ENCODE measurements around the gene LRG1. TPM values are rescaled to one million over a fixed set of nuclear protein-coding genes. Genes with fewer than 3 reads are reported as not detected.

The LRG1 gene
- total RNA-seq, 2 donors from 2014 or later, result 0.41 to 13.5 TPM

- peaks cover 5% of the 10 kb centered on the region for H3K9me3 ChIP-seq
- no peak overlapping the region for H3K4me3 ChIP-seq
- H3K4me1 ChIP-seq (ENCODE audit: control insufficient read depth in 1 of 2, low read depth in 2 of 2), result peaks cover 0 to 11% of the 10 kb centered on the region in 2 donors
- no peak overlapping the region for H3K27ac ChIP-seq
- no peaks in the 10 kb centered on the region for H3K36me3 ChIP-seq
- DNase-seq (ENCODE audit: low spot score), result no peak
- no peaks in the 10 kb centered on the region for H3K27me3 ChIP-seq (replicated peaks; ENCODE audit: insufficient read depth)
- ATAC-seq (ENCODE audit: insufficient number of reproducible peaks, low FRiP score, low read depth), result no peak
- no peak for TF ChIP-seq CTCF (IDR thresholded peaks at IDR 0.05)
Observed at GRCh38 chr19:4539169-4539692, 605 bp downstream of the LRG1 start.

DNA sequence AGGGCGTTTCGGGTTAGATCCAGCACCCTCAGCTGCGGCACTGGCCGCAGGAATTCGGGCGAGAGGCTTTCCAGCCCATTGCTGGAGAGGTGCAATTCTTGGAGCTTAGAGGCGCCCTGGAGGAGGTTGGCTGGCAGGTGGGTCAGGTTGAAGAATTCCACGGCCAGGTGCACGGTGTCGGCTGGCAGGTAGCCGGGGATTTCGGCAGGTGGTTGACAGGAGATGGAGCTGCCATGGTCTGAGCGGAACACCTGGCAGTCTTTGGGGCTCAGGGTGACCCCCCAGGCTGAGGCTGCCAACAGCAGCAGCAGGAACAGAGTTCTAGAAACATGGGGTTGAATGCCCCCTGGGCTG, 1.3 kb downstream of the LRG1 start:
- DNase-seq (ENCODE audit: low spot score) (no peak), ATAC-seq (ENCODE audit: insufficient number of reproducible peaks, low FRiP score, low read depth) (no peak)
- Histone ChIP-seq H3K4me1 (ENCODE audit: control insufficient read depth in 1 of 2, low read depth in 2 of 2) (peaks cover 0 to 11% of the 10 kb centered on the region in 2 donors), H3K4me3 (no peak overlapping the region), H3K9me3 (peaks cover 5% of the 10 kb centered on the region), H3K27ac (no peak overlapping the region), H3K27me3 (replicated peaks; ENCODE audit: insufficient read depth) (no peaks in the 10 kb centered on the region), H3K36me3 (no peaks in the 10 kb centered on the region)
- TF ChIP-seq CTCF (IDR thresholded peaks at IDR 0.05), result no peak

DNA sequence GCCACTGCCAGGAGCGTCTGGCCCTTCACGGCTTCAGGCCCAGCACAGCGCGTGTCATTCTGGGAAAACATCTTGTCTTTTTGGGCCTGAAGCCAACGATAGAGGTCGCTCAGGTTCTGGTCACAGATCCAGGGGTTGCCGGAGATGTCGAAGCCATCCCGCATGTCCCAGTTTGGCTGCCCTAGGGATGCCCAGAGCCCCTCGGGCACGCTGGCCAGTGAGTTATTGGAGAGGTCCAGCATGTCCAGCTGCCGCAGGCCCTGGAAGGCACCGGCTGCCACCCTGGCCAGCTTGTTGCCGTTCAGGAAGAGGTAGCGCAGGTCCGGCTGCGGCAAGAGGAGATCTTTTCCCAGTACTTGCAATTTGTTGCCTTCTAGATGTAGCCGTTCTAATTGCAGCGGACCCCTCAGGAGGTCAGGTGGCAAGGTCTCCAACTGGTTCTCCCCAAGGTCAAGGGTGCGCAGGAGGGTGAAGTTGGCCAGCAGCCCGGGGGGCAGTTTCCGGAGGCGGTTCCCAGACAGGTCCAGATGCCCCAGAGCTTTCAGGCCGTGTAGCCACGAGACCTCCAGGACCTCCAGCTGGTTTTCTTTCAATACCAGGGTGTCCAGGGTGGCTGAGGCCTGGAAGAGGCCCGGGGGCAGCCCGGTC, 1.8 kb downstream of the LRG1 start:
- no peak overlapping the region for H3K4me3 ChIP-seq
- no peak for ATAC-seq (ENCODE audit: insufficient number of reproducible peaks, low FRiP score, low read depth)

DNA sequence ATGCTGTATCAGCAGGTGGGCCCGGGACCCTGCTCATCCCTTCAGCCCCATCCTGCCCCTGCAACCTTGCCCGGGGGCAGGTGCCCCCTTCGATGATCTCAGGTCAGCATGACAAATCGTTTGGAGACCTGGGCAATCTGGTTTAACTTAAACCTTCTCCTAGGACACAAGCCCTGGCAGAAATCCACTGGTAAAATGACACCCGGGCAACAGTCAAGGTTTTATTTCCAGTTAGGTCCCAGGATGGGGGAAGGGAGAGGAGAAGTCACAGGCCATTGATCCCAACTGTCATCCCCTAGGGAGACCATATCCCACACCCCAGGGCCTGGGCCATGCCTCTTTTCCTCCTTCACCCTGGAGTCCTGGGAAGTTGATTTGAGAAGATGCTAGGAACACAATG, 3.0 kb downstream of the LRG1 start:
- TF ChIP-seq CTCF (IDR thresholded peaks at IDR 0.05), result no peak
- no peak for DNase-seq (ENCODE audit: low spot score)
- H3K4me3 ChIP-seq, result no peak overlapping the region
- no peaks in the 10 kb centered on the region for H3K36me3 ChIP-seq
- no peak for ATAC-seq (ENCODE audit: insufficient number of reproducible peaks, low FRiP score, low read depth)
- no peak overlapping the region for H3K27ac ChIP-seq
- no peaks in the 10 kb centered on the region for H3K27me3 ChIP-seq (replicated peaks; ENCODE audit: insufficient read depth)
- H3K9me3 ChIP-seq, result peaks cover 5% of the 10 kb centered on the region
- peaks cover 0 to 11% of the 10 kb centered on the region in 2 donors for H3K4me1 ChIP-seq (ENCODE audit: control insufficient read depth in 1 of 2, low read depth in 2 of 2)

More for the DNA sequence above, 1.8 kb downstream of the LRG1 start:
- Histone ChIP-seq H3K4me1 (ENCODE audit: control insufficient read depth in 1 of 2, low read depth in 2 of 2) (peaks cover 0 to 11% of the 10 kb centered on the region in 2 donors), H3K27ac (no peak overlapping the region), H3K36me3 (no peaks in the 10 kb centered on the region), H3K9me3 (peaks cover 5% of the 10 kb centered on the region), H3K27me3 (replicated peaks; ENCODE audit: insufficient read depth) (no peaks in the 10 kb centered on the region)
- no peak for TF ChIP-seq CTCF (IDR thresholded peaks at IDR 0.05)
- no peak for DNase-seq (ENCODE audit: low spot score)

DNA sequence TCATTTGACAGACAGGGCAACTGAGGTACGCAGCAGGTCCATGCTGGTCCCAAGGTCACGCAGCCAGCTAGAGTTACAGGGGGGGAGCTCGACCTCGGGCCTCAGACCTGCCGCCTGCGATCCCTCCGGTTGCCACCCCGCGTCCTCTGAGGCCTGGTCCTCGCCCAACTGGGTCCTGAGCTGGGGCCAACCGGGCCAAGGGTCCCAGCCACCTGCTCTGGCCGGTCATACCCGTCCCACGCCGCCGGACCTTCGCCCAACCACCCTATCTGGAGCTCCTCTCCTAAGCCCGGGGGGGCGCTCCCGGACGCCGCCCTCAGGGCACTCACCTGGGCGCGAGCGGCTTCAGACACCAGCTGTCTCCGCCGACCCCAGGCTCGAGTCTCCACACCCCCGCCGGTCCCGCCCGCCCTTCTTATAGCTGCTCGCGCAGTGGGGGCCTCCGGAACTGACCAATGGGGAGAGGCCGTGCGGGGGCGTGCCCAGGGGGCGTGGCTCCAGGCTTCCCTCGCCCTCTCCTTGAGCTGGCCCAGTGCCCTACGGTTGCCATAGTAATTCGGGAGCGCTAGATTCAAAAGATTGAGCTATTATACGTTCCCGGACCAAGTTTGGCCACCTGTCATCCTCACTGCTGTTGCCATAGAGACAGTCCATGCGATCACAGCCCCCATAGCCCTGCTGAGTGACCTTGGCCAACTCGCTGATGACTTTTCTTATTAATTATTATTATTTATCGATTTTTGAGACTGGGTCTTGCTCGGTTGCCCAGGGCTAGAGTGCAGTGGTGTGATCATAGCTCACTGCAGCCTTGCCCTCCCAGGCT, 4.8 kb downstream of the LRG1 start, which contains the start of gene PLIN5:
PLIN5 (minus strand) TSS at position 389 of the 823 bp plus-strand sequence. CDS start 1,150 bp downstream, outside the sequence.
- Histone ChIP-seq H3K27me3 (replicated peaks; ENCODE audit: insufficient read depth) (no peaks in the 10 kb centered on the region), H3K36me3 (no peaks in the 10 kb centered on the region)
- DNase-seq (ENCODE audit: low spot score), result no peak

More for the DNA sequence above, 4.8 kb downstream of the LRG1 start, which contains the start of gene PLIN5:
- no peak for TF ChIP-seq CTCF (IDR thresholded peaks at IDR 0.05)
- Histone ChIP-seq H3K4me3 (peak within 1 kb of the TSS; percentile 35), H3K27ac (no peak within 1 kb of the TSS), H3K9me3 (no peaks in the 10 kb centered on the region), H3K4me1 (ENCODE audit: control insufficient read depth in 1 of 2, low read depth in 2 of 2) (peaks cover 0 to 11% of the 10 kb centered on the region in 2 donors)
- ATAC-seq (ENCODE audit: insufficient number of reproducible peaks, low FRiP score, low read depth), result no peak
